Tibial nerve (tissue), 4 donors: ENCODE data around the gene PAK4. TPM values are rescaled to one million over a fixed set of nuclear protein-coding genes. Genes with fewer than 3 reads are reported as not detected.

ENCODE experiments used
- DNase-seq, 2 donors: peaks; one replicate each; pipeline ENCODE4 v3.0.0-alpha.2; 2019; ENCODE audit warnings: low spot score in 2 of 2
- H3K27ac ChIP-seq, 4 donors: fragments of 200-600 bp; sonication (generic) in 3 of 4; one replicate each; pipeline ENCODE4 v1.5.1; 2017 to 2019; ENCODE audit warnings: mild to moderate bottlenecking in 1 of 4
- H3K27me3 ChIP-seq, 2 donors: fragments of 200-600 bp; sonication (generic) in 1 of 2; one replicate each; pipeline versions ENCODE4 v1.5.1 to v1.6.0; 2017 to 2019
- H3K36me3 ChIP-seq, 3 donors: fragments of 200-600 bp; sonication (generic); one replicate each; pipeline ENCODE4 v1.5.1; 2018 to 2019
- H3K4me1 ChIP-seq, 4 donors: fragments of 200-600 bp; sonication (generic) in 3 of 4; one replicate each; pipeline ENCODE4 v1.5.1; 2017 to 2019
- H3K4me3 ChIP-seq, 4 donors: fragments of 200-600 bp; sonication (generic) in 3 of 4; one replicate each; pipeline ENCODE4 v1.5.1; 2017 to 2019; ENCODE audit warnings: mild to moderate bottlenecking in 1 of 4, moderate library complexity in 1 of 4
- H3K9me3 ChIP-seq, 4 donors: fragments of 200-600 bp; sonication (generic) in 3 of 4; one replicate each; pipeline ENCODE4 v1.5.1; 2017 to 2019
- EP300 ChIP-seq, 2 donors: sonication (generic); formaldehyde crosslinking; IDR thresholded peaks; one replicate each; pipeline ENCODE4 v1.6.1; 2017; ENCODE audit warnings: antibody characterized with exemption in 2 of 2, mild to moderate bottlenecking in 1 of 2
- POLR2A ChIP-seq, 2 donors: fragments of 450-650 bp; IDR thresholded peaks; one replicate each; pipeline ENCODE4 v1.6.1; 2017; ENCODE audit warnings: antibody characterized with exemption in 2 of 2, mild to moderate bottlenecking in 2 of 2, moderate library complexity in 2 of 2
- WGBS, 2 donors: methylation state at CpG; one replicate each; pipeline ENCODE4 v1.1.5; 2018; 5-methylcytosine and 5-hydroxymethylcytosine counted together
- total RNA-seq, 4 donors: library from RNA; depleted of rRNA; stranded (reverse); fragments of >200 nt; gene quantifications; one replicate each; pipeline ENCODE4 v1.1.0, GENCODE V29; 2016
- TF ChIP-seq, protein P1 (sequence below), 5 experiments: fragments of 200-600 bp in 3 of 5; fragments of 450-650 bp in 2 of 5; sonication (generic) in 3 of 5; IDR thresholded peaks; one replicate each; pipeline ENCODE4 v1.5.1; 2016 to 2019; ENCODE audit warnings: antibody characterized with exemption in 5 of 5, mild to moderate bottlenecking in 3 of 5, moderate library complexity in 2 of 5

PAK4 gene
- total RNA-seq, 4 donors from 2014 or later = 22.9 to 45.1 (median 32.3) TPM

- H3K9me3 ChIP-seq = no peaks in the 10 kb centered on the region
- H3K4me1 ChIP-seq = peaks cover 0 to 47% (median 13%) of the 10 kb centered on the region in 4 donors
- TF ChIP-seq EP300 (IDR thresholded peaks at IDR 0.05) = no peak
- TF ChIP-seq, protein P1, sequence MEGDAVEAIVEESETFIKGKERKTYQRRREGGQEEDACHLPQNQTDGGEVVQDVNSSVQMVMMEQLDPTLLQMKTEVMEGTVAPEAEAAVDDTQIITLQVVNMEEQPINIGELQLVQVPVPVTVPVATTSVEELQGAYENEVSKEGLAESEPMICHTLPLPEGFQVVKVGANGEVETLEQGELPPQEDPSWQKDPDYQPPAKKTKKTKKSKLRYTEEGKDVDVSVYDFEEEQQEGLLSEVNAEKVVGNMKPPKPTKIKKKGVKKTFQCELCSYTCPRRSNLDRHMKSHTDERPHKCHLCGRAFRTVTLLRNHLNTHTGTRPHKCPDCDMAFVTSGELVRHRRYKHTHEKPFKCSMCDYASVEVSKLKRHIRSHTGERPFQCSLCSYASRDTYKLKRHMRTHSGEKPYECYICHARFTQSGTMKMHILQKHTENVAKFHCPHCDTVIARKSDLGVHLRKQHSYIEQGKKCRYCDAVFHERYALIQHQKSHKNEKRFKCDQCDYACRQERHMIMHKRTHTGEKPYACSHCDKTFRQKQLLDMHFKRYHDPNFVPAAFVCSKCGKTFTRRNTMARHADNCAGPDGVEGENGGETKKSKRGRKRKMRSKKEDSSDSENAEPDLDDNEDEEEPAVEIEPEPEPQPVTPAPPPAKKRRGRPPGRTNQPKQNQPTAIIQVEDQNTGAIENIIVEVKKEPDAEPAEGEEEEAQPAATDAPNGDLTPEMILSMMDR (IDR thresholded peaks at IDR 0.05) = no peak
- no peak for TF ChIP-seq POLR2A (IDR thresholded peaks at IDR 0.05)
- no peak overlapping the region for H3K27ac ChIP-seq
- H3K27me3 ChIP-seq = no peaks in the 10 kb centered on the region
- no peak for DNase-seq
- H3K4me3 ChIP-seq = no peak overlapping the region
- 90 to 91% methylated on average over 25 to 34 of the region's 36 CpGs for WGBS, 2 donors
- peaks cover 0 to 55% (median 0%) of the 10 kb centered on the region in 3 donors for H3K36me3 ChIP-seq
Measured at GRCh38 chr19:39169143-39169810, 43.7 kb downstream of the PAK4 start.

GRCh38 chr19:39170386-39171231 is 45.0 kb downstream of the PAK4 start:
- DNase-seq = no peak
- no peak for TF ChIP-seq POLR2A (IDR thresholded peaks at IDR 0.05)
- TF ChIP-seq, protein P1 (IDR thresholded peaks at IDR 0.05) = no peak
- TF ChIP-seq EP300 (IDR thresholded peaks at IDR 0.05) = no peak
- 70% methylated on average over 15 to 16 of the region's 17 CpGs for WGBS, 2 donors
- Histone ChIP-seq H3K36me3 (peaks cover 0 to 69% (median 2%) of the 10 kb centered on the region in 3 donors), H3K9me3 (no peaks in the 10 kb centered on the region), H3K4me3 (no peak overlapping the region), H3K4me1 (peaks cover 0 to 40% (median 13%) of the 10 kb centered on the region in 4 donors), H3K27me3 (no peaks in the 10 kb centered on the region), H3K27ac (peak overlapping the region in 1 of 4 donors; percentile 17)

- Histone ChIP-seq H3K4me3 (no peak overlapping the region), H3K36me3 (peaks cover 0 to 80% (median 2%) of the 10 kb centered on the region in 3 donors), H3K9me3 (no peaks in the 10 kb centered on the region), H3K27me3 (no peaks in the 10 kb centered on the region), H3K27ac (no peak overlapping the region), H3K4me1 (peaks cover 0 to 29% (median 6%) of the 10 kb centered on the region in 4 donors)
- 76% methylated on average over 25 to 26 of the region's 27 CpGs for WGBS, 2 donors
- DNase-seq = no peak
- TF ChIP-seq EP300 (IDR thresholded peaks at IDR 0.05) (no peak), POLR2A (IDR thresholded peaks at IDR 0.05) (no peak)
- TF ChIP-seq, protein P1 (IDR thresholded peaks at IDR 0.05) = no peak
Measured at GRCh38 chr19:39171479-39172465, 46.2 kb downstream of the PAK4 start.

DNA sequence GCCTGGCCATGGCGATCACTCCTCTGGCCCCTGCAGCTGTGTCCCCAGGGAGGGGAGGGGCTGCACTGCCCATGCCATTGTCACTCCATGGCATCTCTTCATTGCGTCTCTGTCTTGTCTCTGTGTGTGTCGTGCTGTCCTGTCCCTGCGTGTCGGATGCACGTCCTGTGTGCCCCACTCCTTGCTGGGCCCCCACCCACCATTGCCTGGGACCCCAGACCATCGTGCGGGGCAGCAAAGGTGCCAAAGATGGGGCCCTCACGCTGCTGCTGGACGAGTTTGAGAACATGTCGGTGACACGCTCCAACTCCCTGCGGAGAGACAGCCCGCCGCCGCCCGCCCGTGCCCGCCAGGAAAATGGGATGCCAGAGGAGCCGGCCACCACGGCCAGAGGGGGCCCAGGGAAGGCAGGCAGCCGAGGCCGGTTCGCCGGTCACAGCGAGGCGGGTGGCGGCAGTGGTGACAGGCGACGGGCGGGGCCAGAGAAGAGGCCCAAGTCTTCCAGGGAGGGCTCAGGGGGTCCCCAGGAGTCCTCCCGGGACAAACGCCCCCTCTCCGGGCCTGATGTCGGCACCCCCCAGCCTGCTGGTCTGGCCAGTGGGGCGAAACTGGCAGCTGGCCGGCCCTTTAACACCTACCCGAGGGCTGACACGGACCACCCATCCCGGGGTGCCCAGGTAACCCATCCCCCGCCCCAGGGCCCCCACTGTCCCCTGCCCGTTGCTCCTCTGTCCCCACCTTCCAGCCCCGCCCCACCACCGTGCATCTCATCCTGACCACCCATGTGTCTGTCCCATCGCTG is 47.3 kb downstream of the PAK4 start:
- no peak for DNase-seq
- H3K4me1 ChIP-seq = peaks cover 0 to 18% (median 0%) of the 10 kb centered on the region in 4 donors
- no peaks in the 10 kb centered on the region for H3K9me3 ChIP-seq
- no peak overlapping the region for H3K27ac ChIP-seq
- no peaks in the 10 kb centered on the region for H3K27me3 ChIP-seq
- TF ChIP-seq, protein P1 (IDR thresholded peaks at IDR 0.05) = no peak
- TF ChIP-seq EP300 (IDR thresholded peaks at IDR 0.05) (no peak), POLR2A (IDR thresholded peaks at IDR 0.05) (no peak)
- no peak overlapping the region for H3K4me3 ChIP-seq
- WGBS, 2 donors = 86 to 90% methylated on average over 39 to 45 of the region's 45 CpGs
- peaks cover 2 to 92% (median 3%) of the 10 kb centered on the region in 3 donors for H3K36me3 ChIP-seq
